PC-3 (cell line): ENCODE measurements around the gene GPC2.

ENCODE experiments used
- CTCF ChIP-seq: fragments of 300-600 bp; sonication (generic); conservative IDR thresholded peaks from 2 replicates; pipeline ENCODE4 v1.5.1; 2017; ENCODE audit warnings: antibody characterized with exemption, low read depth, mild to moderate bottlenecking, low read length
- EZH2 ChIP-seq: fragments of 300-600 bp; sonication (generic); IDR thresholded peaks from one replicate; pipeline ENCODE4 v1.6.1; 2017; ENCODE audit warnings: antibody characterized with exemption, mild to moderate bottlenecking, low read length; ENCODE audit not compliant: unreplicated experiment

GRCh38 chr7:100156331-100157068 is 20.7 kb downstream of the GPC2 start:
- TF ChIP-seq EZH2 (no peak), CTCF (no peak)
